ENCODE data around the gene S100PBP. TPM values are rescaled to one million over a fixed set of nuclear protein-coding genes. Genes with fewer than 3 reads are reported as not detected.

Gene S100PBP
- total RNA-seq, 1 donor from 2014 or later, result 53.8 TPM

DNA sequence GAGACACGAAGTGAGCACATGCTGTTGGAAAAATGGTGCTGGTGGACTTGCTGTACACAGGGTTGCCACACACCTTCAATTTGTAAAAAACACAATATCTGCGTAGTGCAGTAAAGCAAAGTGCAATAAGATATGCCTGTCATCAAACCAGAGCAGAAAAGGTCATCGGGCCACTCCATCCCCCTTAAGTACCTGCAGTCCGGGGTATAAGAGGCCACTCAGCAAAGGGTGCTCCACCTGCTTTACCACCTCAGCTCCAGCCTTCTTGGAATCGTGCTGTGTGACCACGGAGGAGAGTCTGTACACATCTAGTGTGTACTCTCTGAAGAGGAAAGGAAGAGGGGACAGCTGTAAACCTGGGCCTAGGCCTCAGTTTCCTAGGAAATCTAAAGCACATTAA, 11.2 kb upstream of the S100PBP start:
- no peak overlapping the region for H3K4me3 Mint-ChIP-seq
- no peaks in the 10 kb centered on the region for H3K27me3 Mint-ChIP-seq
- H3K4me1 Mint-ChIP-seq (ENCODE audit: unreplicated experiment), result peaks cover 5% of the 10 kb centered on the region
- H3K27ac Mint-ChIP-seq, result no peak overlapping the region
- H3K36me3 Mint-ChIP-seq, result peaks cover 39% of the 10 kb centered on the region
- H3K9me3 Mint-ChIP-seq, result no peaks in the 10 kb centered on the region
- TF ChIP-seq CTCF (conservative IDR thresholded peaks at IDR 0.05), result no peak
- no peak for DNase-seq (ENCODE audit: extremely low spot score, unreplicated experiment)

GRCh38 chr1:32806910-32807523, 10.4 kb upstream of the S100PBP start:
- Mint-ChIP-seq H3K4me1 (ENCODE audit: unreplicated experiment) (peaks cover 10% of the 10 kb centered on the region), H3K9me3 (no peaks in the 10 kb centered on the region), H3K36me3 (peaks cover 36% of the 10 kb centered on the region), H3K4me3 (no peak overlapping the region), H3K27ac (no peak overlapping the region), H3K27me3 (no peaks in the 10 kb centered on the region)
- no peak for TF ChIP-seq CTCF (conservative IDR thresholded peaks at IDR 0.05)
- no peak for DNase-seq (ENCODE audit: extremely low spot score, unreplicated experiment)

DNA sequence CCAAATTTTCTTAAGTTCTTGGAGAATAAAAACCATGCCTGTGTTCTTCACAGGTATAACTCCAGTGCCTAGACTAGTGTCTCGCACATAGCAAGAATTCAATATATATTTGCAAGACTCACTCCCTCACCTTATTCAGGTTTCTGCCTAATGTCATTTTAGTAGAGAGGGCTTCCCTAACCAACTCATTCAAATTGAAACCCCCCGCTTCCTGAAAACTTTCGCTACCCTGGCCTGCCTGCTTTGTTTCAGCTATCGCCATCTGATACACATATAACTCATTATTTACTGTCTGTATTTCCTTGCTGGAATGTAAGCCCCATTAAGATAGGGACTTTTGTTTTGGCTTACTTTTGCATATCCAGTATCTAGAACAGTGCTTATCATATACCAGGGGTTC, 8.9 kb upstream of the S100PBP start:
- no peaks in the 10 kb centered on the region for H3K27me3 Mint-ChIP-seq
- H3K9me3 Mint-ChIP-seq, result no peaks in the 10 kb centered on the region
- H3K36me3 Mint-ChIP-seq, result peaks cover 33% of the 10 kb centered on the region
- TF ChIP-seq CTCF (conservative IDR thresholded peaks at IDR 0.05), result no peak
- H3K4me1 Mint-ChIP-seq (ENCODE audit: unreplicated experiment), result peaks cover 12% of the 10 kb centered on the region
- H3K4me3 Mint-ChIP-seq, result no peak overlapping the region
- no peak overlapping the region for H3K27ac Mint-ChIP-seq
- no peak for DNase-seq (ENCODE audit: extremely low spot score, unreplicated experiment)

DNA sequence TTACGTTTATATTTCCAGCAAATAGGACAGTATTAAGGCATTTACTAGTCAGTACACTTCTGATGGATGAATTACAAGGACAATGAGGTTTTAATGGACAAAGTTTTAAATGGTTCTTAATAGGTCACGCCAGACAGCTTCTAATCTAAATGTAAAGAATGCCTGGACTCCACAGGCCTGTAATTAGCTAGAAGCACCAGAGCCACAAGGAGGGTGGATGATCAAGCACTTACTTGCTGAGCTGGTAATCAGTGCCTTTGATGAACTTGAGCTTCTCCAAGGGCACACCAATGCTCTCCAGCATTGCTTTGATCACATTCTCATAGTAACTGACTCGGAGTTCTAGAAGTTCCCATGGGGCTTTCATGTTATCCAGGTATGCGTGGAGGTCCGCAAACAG, 7.1 kb upstream of the S100PBP start:
- Mint-ChIP-seq H3K27ac (no peak overlapping the region), H3K4me1 (ENCODE audit: unreplicated experiment) (peaks cover 20% of the 10 kb centered on the region), H3K27me3 (no peaks in the 10 kb centered on the region), H3K9me3 (no peaks in the 10 kb centered on the region), H3K36me3 (peaks cover 33% of the 10 kb centered on the region), H3K4me3 (no peak overlapping the region)
- TF ChIP-seq CTCF (conservative IDR thresholded peaks at IDR 0.05), result no peak
- DNase-seq (ENCODE audit: extremely low spot score, unreplicated experiment), result no peak

GRCh38 chr1:32811265-32811664, 6.2 kb upstream of the S100PBP start:
- Mint-ChIP-seq H3K36me3 (peaks cover 24% of the 10 kb centered on the region), H3K9me3 (no peaks in the 10 kb centered on the region), H3K27me3 (no peaks in the 10 kb centered on the region), H3K27ac (no peak overlapping the region), H3K4me1 (ENCODE audit: unreplicated experiment) (peaks cover 23% of the 10 kb centered on the region), H3K4me3 (no peak overlapping the region)
- DNase-seq (ENCODE audit: extremely low spot score, unreplicated experiment), result no peak
- TF ChIP-seq CTCF (conservative IDR thresholded peaks at IDR 0.05), result no peak

- Mint-ChIP-seq H3K27ac (no peak overlapping the region), H3K36me3 (peaks cover 21% of the 10 kb centered on the region)
Observed at GRCh38 chr1:32811917-32812316, 5.5 kb upstream of the S100PBP start.

More at GRCh38 chr1:32811917-32812316, 5.5 kb upstream of the S100PBP start:
- peaks cover 28% of the 10 kb centered on the region for H3K4me1 Mint-ChIP-seq (ENCODE audit: unreplicated experiment)
- no peak for DNase-seq (ENCODE audit: extremely low spot score, unreplicated experiment)
- TF ChIP-seq CTCF (conservative IDR thresholded peaks at IDR 0.05), result no peak
- H3K9me3 Mint-ChIP-seq, result no peaks in the 10 kb centered on the region
- no peak overlapping the region for H3K4me3 Mint-ChIP-seq
- H3K27me3 Mint-ChIP-seq, result no peaks in the 10 kb centered on the region

Measured in type B pancreatic cell (in vitro differentiated cells).